Osteoblast (primary cell): Measurements from ENCODE around the gene MRGPRX4. TPM values are rescaled to one million over a fixed set of nuclear protein-coding genes. Genes with fewer than 3 reads are reported as not detected.

ENCODE experiments used
- DNase-seq: peaks from one replicate; pipeline ENCODE4 v3.0.0; 2011; ENCODE audit warnings: low spot score, mixed read lengths; ENCODE audit not compliant: insufficient read length; ENCODE audit errors: missing footprints
- H2AFZ ChIP-seq: 2 replicates; pipeline ENCODE4 v1.6.0; 2011; ENCODE audit warnings: mild to moderate bottlenecking, low read length
- H3K27ac ChIP-seq: 2 replicates; pipeline ENCODE4 v1.5.1; 2011; ENCODE audit warnings: mild to moderate bottlenecking, low read depth, low read length, moderate library complexity
- H3K27me3 ChIP-seq: 2 replicates; pipeline ENCODE4 v1.6.0; 2012; ENCODE audit warnings: mild to moderate bottlenecking, control low read depth, inconsistent platforms, low read length, moderate library complexity; ENCODE audit not compliant: insufficient read depth
- H3K36me3 ChIP-seq: 2 replicates; pipeline ENCODE4 v1.5.1; 2011; ENCODE audit warnings: mild to moderate bottlenecking, low read length, control low read depth, moderate library complexity; ENCODE audit not compliant: insufficient read depth
- H3K4me1 ChIP-seq: 2 replicates; pipeline ENCODE4 v1.5.1; 2011; ENCODE audit warnings: mild to moderate bottlenecking, low read length, control low read depth, moderate library complexity; ENCODE audit not compliant: insufficient read depth
- H3K4me2 ChIP-seq: 2 replicates; pipeline ENCODE4 v1.6.0; 2011; ENCODE audit warnings: mild to moderate bottlenecking, low read length; ENCODE audit not compliant: insufficient read depth
- H3K4me3 ChIP-seq: fragments of 200-600 bp; sonication (generic); 3 replicates; pipeline ENCODE4 v1.5.1; 2012; ENCODE audit warnings: mild to moderate bottlenecking, low read length, inconsistent platforms; ENCODE audit not compliant: insufficient read depth
- H3K79me2 ChIP-seq: 2 replicates; pipeline ENCODE4 v1.6.0; 2012; ENCODE audit warnings: mild to moderate bottlenecking, low read length, control low read depth, inconsistent platforms; ENCODE audit not compliant: insufficient read depth
- H3K9me3 ChIP-seq: 2 replicates; pipeline ENCODE4 v1.5.1; 2011; ENCODE audit warnings: low read depth, low read length, control low read depth
- H4K20me1 ChIP-seq: 2 replicates; pipeline ENCODE4 v1.6.0; 2012; ENCODE audit warnings: mild to moderate bottlenecking, low read length, control low read depth; ENCODE audit not compliant: insufficient read depth
- total RNA-seq: library from RNA; depleted of rRNA; stranded (reverse); fragments of >200 nt; gene quantifications from 2 replicates; pipeline ENCODE4 v1.2.3, GENCODE V29; 2012
- TF ChIP-seq, protein P1 (sequence below): IDR thresholded peaks from 2 replicates; pipeline ENCODE4 v1.5.1; 2011; ENCODE audit warnings: mild to moderate bottlenecking, low read depth, low read length, moderate library complexity; ENCODE audit errors: extremely low read depth

Gene MRGPRX4
- total RNA-seq, 1 donor = not detected

DNA sequence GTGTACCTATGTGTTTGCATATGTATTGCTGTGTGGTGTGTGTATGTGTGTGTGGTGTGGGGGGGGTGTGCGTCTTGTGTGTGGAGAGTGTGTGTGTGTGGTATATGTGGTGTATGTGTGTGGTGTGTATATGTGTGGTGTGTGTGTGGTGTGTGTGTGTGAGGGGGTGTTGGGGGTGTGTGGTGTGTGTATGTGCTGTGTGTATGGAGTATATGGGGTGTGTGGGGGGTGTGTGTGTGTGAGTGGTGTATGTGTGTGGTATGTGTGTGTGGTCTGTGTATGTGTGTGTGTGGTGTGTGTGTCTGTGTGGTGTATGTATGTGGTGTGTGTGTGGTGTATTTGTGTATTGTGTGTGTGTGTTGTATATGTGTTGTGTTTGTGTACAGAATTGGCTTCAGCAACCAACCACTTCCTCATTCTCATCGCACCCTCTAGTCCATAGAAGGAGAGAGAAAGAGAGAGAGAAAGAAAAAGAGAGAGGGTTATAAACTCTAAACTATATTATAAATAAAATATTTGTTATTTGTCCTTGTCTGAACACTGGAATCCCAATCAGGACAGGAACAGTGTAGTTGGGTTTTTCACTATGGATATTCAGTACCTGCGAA, 50.3 kb downstream of the MRGPRX4 start:
- Histone ChIP-seq H3K4me1 (no peaks in the 10 kb centered on the region), H3K9me3 (no peaks in the 10 kb centered on the region), H3K4me2 (no peak overlapping the region), H4K20me1 (no peaks in the 10 kb centered on the region), H3K36me3 (no peaks in the 10 kb centered on the region), H3K4me3 (no peak overlapping the region), H3K79me2 (no peaks in the 10 kb centered on the region), H3K27me3 (peaks cover 5% of the 10 kb centered on the region), H2AFZ (no peak overlapping the region), H3K27ac (no peak overlapping the region)
- TF ChIP-seq, protein P1, sequence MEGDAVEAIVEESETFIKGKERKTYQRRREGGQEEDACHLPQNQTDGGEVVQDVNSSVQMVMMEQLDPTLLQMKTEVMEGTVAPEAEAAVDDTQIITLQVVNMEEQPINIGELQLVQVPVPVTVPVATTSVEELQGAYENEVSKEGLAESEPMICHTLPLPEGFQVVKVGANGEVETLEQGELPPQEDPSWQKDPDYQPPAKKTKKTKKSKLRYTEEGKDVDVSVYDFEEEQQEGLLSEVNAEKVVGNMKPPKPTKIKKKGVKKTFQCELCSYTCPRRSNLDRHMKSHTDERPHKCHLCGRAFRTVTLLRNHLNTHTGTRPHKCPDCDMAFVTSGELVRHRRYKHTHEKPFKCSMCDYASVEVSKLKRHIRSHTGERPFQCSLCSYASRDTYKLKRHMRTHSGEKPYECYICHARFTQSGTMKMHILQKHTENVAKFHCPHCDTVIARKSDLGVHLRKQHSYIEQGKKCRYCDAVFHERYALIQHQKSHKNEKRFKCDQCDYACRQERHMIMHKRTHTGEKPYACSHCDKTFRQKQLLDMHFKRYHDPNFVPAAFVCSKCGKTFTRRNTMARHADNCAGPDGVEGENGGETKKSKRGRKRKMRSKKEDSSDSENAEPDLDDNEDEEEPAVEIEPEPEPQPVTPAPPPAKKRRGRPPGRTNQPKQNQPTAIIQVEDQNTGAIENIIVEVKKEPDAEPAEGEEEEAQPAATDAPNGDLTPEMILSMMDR = no peak
- no peak for DNase-seq

Other genes starting within 250 kb of the MRGPRX4 start
- 26.8 and 29.7 TPM in 2 replicates for gene SERGEF, start 159.8 kb upstream of the MRGPRX4 start, total RNA-seq
- gene TPH1, start 126.6 kb upstream of the MRGPRX4 start, total RNA-seq = under 0.01 and 0.29 TPM in 2 replicates
- 15.6 and 18.3 TPM in 2 replicates for gene SAAL1, start 66.8 kb upstream of the MRGPRX4 start, total RNA-seq
- not detected in 2 replicates for gene MRGPRX3, start 40.3 kb upstream of the MRGPRX4 start, total RNA-seq
- gene SAA4, start 64.0 kb downstream of the MRGPRX4 start, total RNA-seq = not detected in 2 replicates
- under 0.01 TPM in 1 of 2 replicates, not detected in the other for gene SAA2, start 75.8 kb downstream of the MRGPRX4 start, total RNA-seq
- gene SAA1, start 93.4 kb downstream of the MRGPRX4 start, total RNA-seq = not detected in 2 replicates
- gene HPS5, start 149.3 kb downstream of the MRGPRX4 start, total RNA-seq = 39.8 and 53.9 TPM in 2 replicates
- 123 and 134 TPM in 2 replicates for gene GTF2H1, start 149.7 kb downstream of the MRGPRX4 start, total RNA-seq
- 680 and 798 TPM in 2 replicates for gene LDHA, start 221.7 kb downstream of the MRGPRX4 start, total RNA-seq
- under 0.01 TPM in 1 of 2 replicates, not detected in the other for gene LDHC, start 239.5 kb downstream of the MRGPRX4 start, total RNA-seq